Testis (tissue), 3 donors: ENCODE data around the gene SLIT3. TPM values are rescaled to one million over a fixed set of nuclear protein-coding genes. Genes with fewer than 3 reads are reported as not detected.

Source experiments
- DNase-seq: peaks from one replicate; pipeline ENCODE4 v3.0.0-alpha.2; 2019
- H3K27ac ChIP-seq, 2 donors: fragments of 200-600 bp; sonication (generic); one replicate each; pipeline ENCODE4 v1.5.1; 2019
- H3K27me3 ChIP-seq: fragments of 200-600 bp; sonication (generic); one replicate; pipeline ENCODE4 v1.5.1; 2019
- H3K36me3 ChIP-seq: fragments of 200-600 bp; sonication (generic); one replicate; pipeline ENCODE4 v1.5.1; 2017; ENCODE audit warnings: low read depth; ENCODE audit errors: missing control alignments
- H3K4me1 ChIP-seq: fragments of 200-600 bp; sonication (generic); one replicate; pipeline ENCODE4 v1.5.1; 2019
- H3K4me3 ChIP-seq, 2 donors: fragments of 200-600 bp; sonication (generic); one replicate each; pipeline ENCODE4 v1.5.1; 2017 to 2019
- H3K9me3 ChIP-seq: fragments of 200-600 bp; sonication (generic); one replicate; pipeline ENCODE4 v1.5.1; 2017
- POLR2A ChIP-seq: fragments of 450-650 bp; IDR thresholded peaks from one replicate; pipeline ENCODE4 v1.6.1; 2017; ENCODE audit warnings: antibody characterized with exemption, mild to moderate bottlenecking, moderate library complexity
- WGBS, 2 donors: methylation state at CpG; one replicate each; pipeline ENCODE4 v1.1.5; 2018; 5-methylcytosine and 5-hydroxymethylcytosine counted together
- intact Hi-C: fragments of 100-400 bp; cut with DNase I; formaldehyde crosslinking; loops from one replicate; pipeline ENCODE4 v1.15.1; 2023; ENCODE audit warnings: low total_unique reads
- polyA plus RNA-seq: library from polyadenylated mRNA; stranded (reverse); fragments of 350-450 nt; fragmentation: Illumina TruSeq; extraction: RNeasy Lipid Tissue Mini Kit (QIAGEN cat#74804); gene quantifications from one replicate; pipeline ENCODE4 v1.2.3, GENCODE V29; 2014; ENCODE audit warnings: low read depth, low replicate concordance; ENCODE audit not compliant: insufficient read depth
- total RNA-seq, 2 donors: library from RNA; depleted of rRNA; stranded (reverse); fragments of >200 nt; gene quantifications; one replicate each; pipeline ENCODE4 v1.2.3, GENCODE V29; 2016
- TF ChIP-seq, protein P1 (sequence below), 3 experiments: fragments of 450-650 bp in 2 of 3; fragments of 200-600 bp in 1 of 3; sonication (generic) in 1 of 3; IDR thresholded peaks; one replicate each; pipeline ENCODE4 v1.5.1; 2016 to 2019; ENCODE audit warnings: antibody characterized with exemption in 3 of 3, mild to moderate bottlenecking in 2 of 3, moderate library complexity in 1 of 3

Gene SLIT3
- total and polyA plus RNA-seq, 3 donors from 2014 or later, result 4.8 to 23.2 (median 7.8) TPM

DNA sequence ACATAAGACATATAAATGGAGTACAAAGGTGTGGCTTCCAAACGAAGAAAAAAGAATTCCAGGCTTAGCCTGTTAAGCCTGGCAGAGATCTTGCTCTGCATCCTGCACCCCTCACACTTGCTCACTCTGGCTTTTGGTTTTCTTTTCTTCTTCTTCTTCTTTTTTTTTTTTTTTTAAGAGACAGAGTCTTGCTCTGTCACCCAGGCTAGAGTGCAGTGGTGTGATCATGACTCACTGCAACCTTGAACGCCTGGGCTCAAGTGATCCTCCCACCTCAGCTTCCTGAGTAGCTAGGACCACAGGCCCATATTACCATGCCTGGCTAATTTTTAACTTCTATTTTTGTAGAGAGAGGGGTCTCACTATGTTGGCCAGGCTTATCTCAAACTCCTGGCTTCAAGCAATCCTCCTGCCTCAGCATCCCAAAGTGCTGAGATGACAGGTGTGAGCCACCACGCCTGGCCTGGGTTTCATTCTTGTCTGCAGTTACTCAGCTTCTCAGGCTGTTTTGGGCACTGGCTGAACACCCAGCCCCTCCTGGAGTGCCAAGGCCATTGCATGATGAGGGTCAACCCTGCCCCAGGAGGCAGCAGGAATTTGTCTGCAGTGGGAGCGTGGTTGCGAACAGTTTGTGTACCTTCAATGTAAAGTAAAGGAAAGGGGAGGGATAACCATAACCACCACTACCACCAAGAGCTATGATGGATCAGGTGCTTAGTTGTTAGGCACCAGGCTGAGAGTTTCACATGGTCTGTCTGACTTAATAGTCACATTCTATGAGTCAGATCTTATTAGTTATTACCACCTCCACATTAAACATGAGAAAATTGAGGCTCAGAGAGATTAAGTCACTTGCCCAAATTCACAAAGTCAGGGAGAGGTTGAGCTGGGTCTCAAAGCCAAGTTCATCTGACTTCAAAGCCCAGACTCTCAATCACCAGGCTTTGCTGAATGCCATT, 502.6 kb downstream of the SLIT3 start:
- Histone ChIP-seq H3K27ac (no peak overlapping the region), H3K4me3 (no peak overlapping the region), H3K4me1 (no peaks in the 10 kb centered on the region), H3K27me3 (no peaks in the 10 kb centered on the region), H3K36me3 (no peaks in the 10 kb centered on the region), H3K9me3 (no peaks in the 10 kb centered on the region)
- TF ChIP-seq, protein P1, sequence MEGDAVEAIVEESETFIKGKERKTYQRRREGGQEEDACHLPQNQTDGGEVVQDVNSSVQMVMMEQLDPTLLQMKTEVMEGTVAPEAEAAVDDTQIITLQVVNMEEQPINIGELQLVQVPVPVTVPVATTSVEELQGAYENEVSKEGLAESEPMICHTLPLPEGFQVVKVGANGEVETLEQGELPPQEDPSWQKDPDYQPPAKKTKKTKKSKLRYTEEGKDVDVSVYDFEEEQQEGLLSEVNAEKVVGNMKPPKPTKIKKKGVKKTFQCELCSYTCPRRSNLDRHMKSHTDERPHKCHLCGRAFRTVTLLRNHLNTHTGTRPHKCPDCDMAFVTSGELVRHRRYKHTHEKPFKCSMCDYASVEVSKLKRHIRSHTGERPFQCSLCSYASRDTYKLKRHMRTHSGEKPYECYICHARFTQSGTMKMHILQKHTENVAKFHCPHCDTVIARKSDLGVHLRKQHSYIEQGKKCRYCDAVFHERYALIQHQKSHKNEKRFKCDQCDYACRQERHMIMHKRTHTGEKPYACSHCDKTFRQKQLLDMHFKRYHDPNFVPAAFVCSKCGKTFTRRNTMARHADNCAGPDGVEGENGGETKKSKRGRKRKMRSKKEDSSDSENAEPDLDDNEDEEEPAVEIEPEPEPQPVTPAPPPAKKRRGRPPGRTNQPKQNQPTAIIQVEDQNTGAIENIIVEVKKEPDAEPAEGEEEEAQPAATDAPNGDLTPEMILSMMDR (IDR thresholded peaks at IDR 0.05), result no peak
- no peak for TF ChIP-seq POLR2A
- intact Hi-C loops, result no loop called here
- no peak for DNase-seq
- 86 to 89% methylated on average over 5 of the region's 5 CpGs for WGBS, 2 donors

DNA sequence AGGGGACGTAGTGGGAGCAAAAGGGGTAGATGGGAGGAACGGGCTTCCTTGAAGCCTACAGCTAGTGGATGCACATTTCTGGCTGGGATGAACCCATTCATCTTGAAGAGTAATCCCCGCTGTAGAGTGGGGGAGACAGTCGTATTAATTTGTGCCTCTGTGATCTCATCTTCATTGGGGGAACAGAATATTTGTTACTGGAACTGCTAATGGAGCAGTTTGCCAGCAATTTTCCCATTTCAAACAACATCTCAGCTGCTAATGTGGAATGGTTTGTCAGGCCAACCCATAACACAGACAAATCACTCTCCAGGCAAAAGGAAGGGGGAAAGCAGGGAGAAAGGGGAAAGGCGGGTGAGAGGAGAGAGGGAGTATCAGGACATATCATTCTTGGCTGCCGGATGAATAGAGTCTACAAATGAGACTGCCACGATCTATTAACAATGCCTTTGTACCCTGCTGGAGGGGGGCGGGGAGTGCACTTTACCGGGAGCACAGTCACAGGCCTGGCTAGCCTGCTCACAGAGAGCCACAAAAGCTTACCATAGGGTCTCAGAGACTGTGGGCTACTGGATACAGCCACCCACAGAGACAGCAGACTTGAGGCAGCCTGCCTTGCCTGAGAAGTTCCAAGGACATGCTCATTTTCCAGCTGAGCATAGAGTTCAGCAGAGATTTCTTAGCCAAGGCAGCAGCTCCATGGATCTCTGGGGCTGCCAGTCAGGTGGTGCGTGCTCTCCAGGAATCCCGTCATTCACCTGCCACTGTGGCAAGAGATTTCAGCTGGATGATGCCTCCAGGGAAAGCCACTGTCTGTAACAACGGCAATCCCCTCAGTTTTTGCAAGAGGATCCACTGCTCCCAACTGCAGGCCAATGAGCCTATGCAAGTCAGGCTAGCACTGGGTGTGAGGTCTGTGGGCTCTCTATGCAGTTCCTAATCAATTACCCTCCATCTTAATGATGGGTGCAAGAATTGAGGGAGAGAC, 504.1 kb downstream of the SLIT3 start:
- Histone ChIP-seq H3K27me3 (no peaks in the 10 kb centered on the region), H3K9me3 (no peaks in the 10 kb centered on the region), H3K27ac (no peak overlapping the region), H3K36me3 (no peaks in the 10 kb centered on the region), H3K4me1 (no peaks in the 10 kb centered on the region), H3K4me3 (no peak overlapping the region)
- intact Hi-C loops, result no loop called here
- TF ChIP-seq, protein P1 (IDR thresholded peaks at IDR 0.05), result no peak
- no peak for TF ChIP-seq POLR2A
- 65 to 68% methylated on average over 11 to 12 of the region's 12 CpGs for WGBS, 2 donors
- peak; percentile 17 for DNase-seq

DNA sequence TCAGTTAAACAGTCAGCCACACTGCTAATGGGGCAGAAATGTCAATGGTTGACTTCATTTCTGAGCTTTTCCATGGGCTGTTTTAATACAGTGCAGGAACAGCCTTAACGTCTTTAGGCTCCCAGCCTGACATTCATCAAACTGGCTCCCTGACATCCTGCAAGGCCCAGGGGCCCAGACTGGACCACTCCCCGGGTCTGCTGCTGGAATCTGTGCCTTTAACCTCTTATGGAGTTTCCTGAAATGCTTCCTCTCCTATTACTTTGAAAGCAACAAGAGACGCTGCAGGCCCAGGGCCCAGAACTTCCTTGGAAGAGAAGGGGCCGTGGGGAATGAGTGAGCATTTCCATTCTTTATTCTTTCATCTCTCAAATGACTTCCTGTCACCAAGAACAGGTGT, 504.9 kb downstream of the SLIT3 start:
- 76 to 77% methylated on average over 4 of the region's 4 CpGs for WGBS, 2 donors
- Histone ChIP-seq H3K9me3 (no peaks in the 10 kb centered on the region), H3K4me1 (no peaks in the 10 kb centered on the region), H3K27ac (no peak overlapping the region), H3K36me3 (no peaks in the 10 kb centered on the region), H3K4me3 (no peak overlapping the region), H3K27me3 (no peaks in the 10 kb centered on the region)
- no peak for DNase-seq
- intact Hi-C loops, result no loop called here
- TF ChIP-seq, protein P1 (IDR thresholded peaks at IDR 0.05), result no peak
- TF ChIP-seq POLR2A, result no peak

DNA sequence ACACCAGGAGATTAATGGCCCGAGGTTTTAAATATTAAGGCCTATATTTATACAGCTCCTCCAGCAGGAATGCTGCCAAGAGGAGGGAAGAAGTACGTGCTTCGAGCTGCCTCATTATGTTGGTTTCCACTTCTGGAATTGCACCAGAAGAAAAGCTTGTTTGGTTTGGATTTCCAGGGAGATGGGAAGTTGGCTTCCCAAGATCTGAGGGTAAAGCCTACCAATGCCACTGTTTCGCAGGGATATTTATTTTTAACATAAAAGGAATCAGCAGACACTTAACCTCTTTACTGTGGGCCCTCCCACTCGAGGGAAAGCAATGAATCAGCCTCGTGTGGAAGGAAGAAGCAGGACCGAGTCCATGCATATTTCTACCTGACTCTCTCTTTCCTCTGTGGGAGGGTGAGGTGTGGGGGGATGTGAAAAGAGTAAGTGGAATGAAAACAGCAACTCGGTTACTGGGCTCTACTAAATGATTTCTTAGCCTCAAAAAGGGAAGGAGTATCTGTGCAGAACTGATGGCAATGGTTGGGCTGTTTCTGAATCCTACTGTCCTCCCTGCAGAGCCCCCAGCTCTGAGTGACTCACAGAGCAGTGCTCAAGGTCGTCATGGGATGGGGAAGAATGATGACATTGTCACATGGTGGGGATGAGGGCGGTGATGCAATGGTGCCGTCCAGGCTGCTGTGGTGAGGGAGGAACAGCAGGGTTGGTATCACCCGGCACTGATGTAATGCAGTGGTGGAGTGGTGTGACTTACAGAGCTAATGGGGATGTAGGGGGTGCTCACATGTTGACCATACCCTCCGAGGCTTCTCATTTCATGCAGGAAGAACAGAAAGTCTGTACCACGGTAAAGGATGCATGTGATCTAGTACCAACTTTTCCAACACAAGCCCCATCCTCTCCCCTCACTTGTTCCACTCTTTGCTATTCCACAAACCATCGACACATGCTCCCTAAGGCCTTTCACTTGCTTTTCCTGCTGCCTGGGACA, 506.8 kb downstream of the SLIT3 start:
- WGBS, 2 donors, result 54 to 59% methylated on average over 15 of the region's 15 CpGs
- TF ChIP-seq, protein P1 (IDR thresholded peaks at IDR 0.05), result no peak
- no peak for TF ChIP-seq POLR2A
- Histone ChIP-seq H3K36me3 (no peaks in the 10 kb centered on the region), H3K4me3 (no peak overlapping the region), H3K9me3 (no peaks in the 10 kb centered on the region), H3K27ac (no peak overlapping the region), H3K27me3 (no peaks in the 10 kb centered on the region), H3K4me1 (no peaks in the 10 kb centered on the region)
- intact Hi-C loops, result no loop called here
- no peak for DNase-seq
